ENCODE results near the gene CFDP1.
"Not testable (repeated sequence)": the region's sequence is repeated elsewhere in the genome, so short reads cannot be mapped to it uniquely, and the experiment has no call there.

The CFDP1 gene

GRCh38 chr16:75287708-75288107 is 145.6 kb downstream of the CFDP1 start:
- DNase-seq: no peak

- no peak for DNase-seq
Observed at GRCh38 chr16:75286389-75286788, 146.9 kb downstream of the CFDP1 start.

GRCh38 chr16:75282466-75283281 is 150.6 kb downstream of the CFDP1 start:
- no peak for DNase-seq

- no peak for DNase-seq
Observed at GRCh38 chr16:75281826-75282225, 151.5 kb downstream of the CFDP1 start.

GRCh38 chr16:75281009-75281408 is 152.3 kb downstream of the CFDP1 start:
- not testable (repeated sequence) for DNase-seq

GRCh38 chr16:75280331-75280804 is 152.9 kb downstream of the CFDP1 start:
- DNase-seq: no peak

- DNase-seq: no peak
Observed at GRCh38 chr16:75279305-75279704, 154.0 kb downstream of the CFDP1 start.

GRCh38 chr16:75273054-75273925 is 160.0 kb downstream of the CFDP1 start:
- no peak for DNase-seq

GRCh38 chr16:75272629-75273028 is 160.7 kb downstream of the CFDP1 start:
- DNase-seq: not testable (repeated sequence)

GRCh38 chr16:75272097-75272551 is 161.2 kb downstream of the CFDP1 start:
- DNase-seq: no peak

GRCh38 chr16:75271441-75272096 is 161.7 kb downstream of the CFDP1 start:
- DNase-seq: no peak

GRCh38 chr16:75269358-75269757 is 163.9 kb downstream of the CFDP1 start:
- DNase-seq: not testable (repeated sequence)

GRCh38 chr16:75267631-75268264 is 165.6 kb downstream of the CFDP1 start:
- no peak for DNase-seq

GRCh38 chr16:75266738-75267630 is 166.3 kb downstream of the CFDP1 start:
- no peak for DNase-seq

- peak; percentile 34 for DNase-seq
Observed at GRCh38 chr16:75265911-75266701, 167.2 kb downstream of the CFDP1 start.

GRCh38 chr16:75264999-75265910 is 168.0 kb downstream of the CFDP1 start:
- DNase-seq: no peak

GRCh38 chr16:75264457-75264998 is 168.8 kb downstream of the CFDP1 start:
- no peak for DNase-seq

GRCh38 chr16:75263963-75264445 is 169.3 kb downstream of the CFDP1 start:
- no peak for DNase-seq

Measured in NCI-H748 treated with DMSO at 0.1 percent for 48 hours (cell line).